Stimulated activated memory B cell treated with anti-CD40 and anti-IgM and Interleukin-4, amounts not matched to agents 10 μg/mL and 1 μg/mL and 100 μg/mL, for 72 hours (primary cell): ENCODE results near the gene CRTC1.

Experiments
- ATAC-seq: fragments of 150-1000 bp; cut with Tn5 transposase; 2 replicates; pipeline ENCODE4 v1.10.0; 2021
- H3K27ac Mint-ChIP-seq: one replicate; pipeline ENCODE4 v1.8.0; 2022; ENCODE audit warnings: mild to moderate bottlenecking, mixed read lengths
- H3K27me3 Mint-ChIP-seq: one replicate; pipeline ENCODE4 v1.8.0; 2022; ENCODE audit warnings: mixed read lengths
- H3K36me3 Mint-ChIP-seq: one replicate; pipeline ENCODE4 v1.8.0; 2022; ENCODE audit warnings: mixed read lengths
- H3K4me1 Mint-ChIP-seq: one replicate; pipeline ENCODE4 v1.8.0; 2022; ENCODE audit warnings: mixed read lengths
- H3K4me3 Mint-ChIP-seq: one replicate; pipeline ENCODE4 v1.8.0; 2022; ENCODE audit warnings: mild to moderate bottlenecking, moderate library complexity, mixed read lengths
- H3K9me3 Mint-ChIP-seq: one replicate; pipeline ENCODE4 v1.8.0; 2022; ENCODE audit warnings: mixed read lengths

Gene CRTC1

DNA sequence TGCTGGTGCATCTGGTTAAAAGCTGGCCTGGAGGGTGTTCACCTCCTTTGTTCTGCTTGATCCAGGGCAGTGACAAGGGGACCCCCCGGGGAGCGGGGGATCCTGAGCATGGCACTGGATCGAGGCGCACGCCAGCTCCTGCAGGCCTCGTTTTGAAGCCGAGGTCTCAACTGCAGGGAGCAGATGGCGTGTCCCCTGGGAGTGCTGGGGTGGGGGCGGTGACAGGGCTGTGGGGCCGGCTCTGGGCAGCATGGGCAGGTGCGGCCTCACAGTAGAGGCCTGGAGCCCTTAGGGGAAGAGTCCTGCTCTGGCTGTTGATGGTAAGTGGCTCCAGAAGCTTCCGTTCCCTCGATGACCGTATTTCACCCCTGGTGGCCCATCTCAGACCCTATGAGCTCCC lies 51.8 kb downstream of the CRTC1 start:
- Mint-ChIP-seq H3K27ac (no peak overlapping the region), H3K4me1 (peaks cover 8% of the 10 kb centered on the region), H3K36me3 (peaks cover 7% of the 10 kb centered on the region), H3K27me3 (no peaks in the 10 kb centered on the region), H3K9me3 (no peaks in the 10 kb centered on the region), H3K4me3 (no peak overlapping the region)
- no peak for ATAC-seq

GRCh38 chr19:18735752-18736151 lies 52.3 kb downstream of the CRTC1 start:
- Mint-ChIP-seq H3K27ac (no peak overlapping the region), H3K27me3 (no peaks in the 10 kb centered on the region), H3K9me3 (no peaks in the 10 kb centered on the region), H3K4me1 (peaks cover 8% of the 10 kb centered on the region), H3K36me3 (peaks cover 2% of the 10 kb centered on the region), H3K4me3 (no peak overlapping the region)
- no peak for ATAC-seq

- ATAC-seq = no peak
- no peak overlapping the region for H3K4me3 Mint-ChIP-seq
Measured at GRCh38 chr19:18736415-18737336, 53.2 kb downstream of the CRTC1 start.

DNA sequence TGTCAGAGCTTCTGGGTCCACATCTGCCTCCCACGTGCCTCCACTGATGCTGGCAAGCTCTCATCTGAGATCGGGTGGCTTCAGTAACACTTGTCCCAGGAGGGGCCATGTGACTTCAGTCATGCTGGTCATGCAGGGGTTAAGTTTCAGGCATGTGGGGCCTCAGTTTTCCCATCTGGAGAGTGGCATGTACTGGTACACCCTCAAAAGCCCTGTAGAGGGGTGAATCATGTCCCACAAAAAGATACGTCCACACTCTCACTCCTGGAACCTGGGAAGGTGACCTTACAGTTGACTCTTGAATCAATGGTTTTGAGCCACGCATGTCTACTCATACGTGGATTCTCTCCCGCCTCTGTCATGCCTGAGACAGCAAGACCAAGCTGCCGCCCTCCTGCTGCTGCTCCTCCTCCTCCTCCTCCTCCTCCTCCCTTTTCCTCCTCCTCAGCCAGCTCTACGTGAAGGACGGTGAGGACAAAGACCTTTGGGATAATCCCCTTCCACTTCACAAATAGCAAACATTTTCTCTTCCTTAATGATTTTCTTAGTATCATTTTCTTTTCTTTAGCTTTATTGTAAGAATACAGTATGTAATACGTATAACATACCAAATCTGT lies 54.0 kb downstream of the CRTC1 start:
- H3K4me1 Mint-ChIP-seq = peaks cover 2% of the 10 kb centered on the region
- no peak for ATAC-seq
- H3K27ac Mint-ChIP-seq = no peak overlapping the region
- H3K4me3 Mint-ChIP-seq = no peak overlapping the region
- H3K36me3 Mint-ChIP-seq = no peaks in the 10 kb centered on the region
- H3K27me3 Mint-ChIP-seq = no peaks in the 10 kb centered on the region
- H3K9me3 Mint-ChIP-seq = no peaks in the 10 kb centered on the region

More at GRCh38 chr19:18736415-18737336, 53.2 kb downstream of the CRTC1 start:
- Mint-ChIP-seq H3K9me3 (no peaks in the 10 kb centered on the region), H3K27ac (no peak overlapping the region), H3K4me1 (peaks cover 8% of the 10 kb centered on the region), H3K36me3 (no peaks in the 10 kb centered on the region), H3K27me3 (no peaks in the 10 kb centered on the region)

- H3K36me3 Mint-ChIP-seq = no peaks in the 10 kb centered on the region
- no peak for ATAC-seq
- H3K27ac Mint-ChIP-seq = no peak overlapping the region
- no peaks in the 10 kb centered on the region for H3K27me3 Mint-ChIP-seq
- H3K4me1 Mint-ChIP-seq = no peaks in the 10 kb centered on the region
- no peaks in the 10 kb centered on the region for H3K9me3 Mint-ChIP-seq
- H3K4me3 Mint-ChIP-seq = no peak overlapping the region
Measured at GRCh38 chr19:18737954-18738351, 54.5 kb downstream of the CRTC1 start.

- no peak for ATAC-seq
- Mint-ChIP-seq H3K4me1 (no peaks in the 10 kb centered on the region), H3K27me3 (no peaks in the 10 kb centered on the region), H3K9me3 (no peaks in the 10 kb centered on the region), H3K27ac (no peak overlapping the region), H3K36me3 (no peaks in the 10 kb centered on the region), H3K4me3 (no peak overlapping the region)
Measured at GRCh38 chr19:18738961-18739690, 55.6 kb downstream of the CRTC1 start.

- no peak for ATAC-seq
- Mint-ChIP-seq H3K4me3 (no peak overlapping the region), H3K9me3 (no peaks in the 10 kb centered on the region), H3K36me3 (no peaks in the 10 kb centered on the region), H3K4me1 (no peaks in the 10 kb centered on the region), H3K27ac (no peak overlapping the region), H3K27me3 (no peaks in the 10 kb centered on the region)
Measured at GRCh38 chr19:18741124-18742121, 57.9 kb downstream of the CRTC1 start.

- H3K4me1 Mint-ChIP-seq = no peaks in the 10 kb centered on the region
- no peaks in the 10 kb centered on the region for H3K27me3 Mint-ChIP-seq
- H3K36me3 Mint-ChIP-seq = no peaks in the 10 kb centered on the region
- no peak overlapping the region for H3K4me3 Mint-ChIP-seq
- ATAC-seq = no peak
- H3K9me3 Mint-ChIP-seq = no peaks in the 10 kb centered on the region
- H3K27ac Mint-ChIP-seq = no peak overlapping the region
Measured at GRCh38 chr19:18742324-18742723, 58.8 kb downstream of the CRTC1 start.

- H3K27ac Mint-ChIP-seq = no peak overlapping the region
- no peaks in the 10 kb centered on the region for H3K9me3 Mint-ChIP-seq
- H3K36me3 Mint-ChIP-seq = no peaks in the 10 kb centered on the region
- H3K4me1 Mint-ChIP-seq = no peaks in the 10 kb centered on the region
- no peak overlapping the region for H3K4me3 Mint-ChIP-seq
- H3K27me3 Mint-ChIP-seq = no peaks in the 10 kb centered on the region
- ATAC-seq = no peak
Measured at GRCh38 chr19:18742838-18743783, 59.6 kb downstream of the CRTC1 start.

DNA sequence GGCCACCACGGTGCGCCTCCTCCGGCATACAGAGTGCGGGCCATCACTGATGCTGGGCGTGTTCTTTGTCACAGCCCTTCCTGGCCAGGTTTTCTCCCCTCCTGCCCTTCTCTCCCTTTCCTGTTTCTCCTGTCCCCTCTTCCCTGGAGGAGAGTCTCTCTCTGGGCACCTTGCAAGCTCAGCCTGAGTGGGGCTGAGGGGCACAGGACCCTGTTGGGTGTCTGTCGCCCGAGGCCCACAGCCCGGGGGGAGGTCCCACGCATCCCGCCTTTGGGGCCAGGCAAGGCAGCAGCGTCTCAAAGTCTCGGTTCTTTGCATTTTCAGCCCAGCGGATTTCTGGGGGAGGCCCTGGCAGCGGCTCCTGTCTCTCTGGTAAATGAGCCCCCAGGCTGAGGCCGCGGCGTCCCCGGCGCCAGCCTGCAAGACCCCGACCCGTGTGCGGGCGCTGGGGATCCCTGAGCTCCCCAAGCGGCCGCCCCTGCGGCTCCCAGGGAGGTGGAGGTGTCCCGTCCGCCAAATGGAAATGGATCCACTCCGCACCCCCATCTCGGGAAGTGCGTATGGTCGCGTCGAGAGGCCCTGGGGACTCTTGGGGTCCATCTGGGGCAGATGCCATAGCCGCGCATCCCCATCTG lies 60.4 kb downstream of the CRTC1 start:
- no peak for ATAC-seq
- no peak overlapping the region for H3K4me3 Mint-ChIP-seq
- no peaks in the 10 kb centered on the region for H3K27me3 Mint-ChIP-seq
- no peaks in the 10 kb centered on the region for H3K4me1 Mint-ChIP-seq
- H3K27ac Mint-ChIP-seq = no peak overlapping the region
- H3K36me3 Mint-ChIP-seq = no peaks in the 10 kb centered on the region
- no peaks in the 10 kb centered on the region for H3K9me3 Mint-ChIP-seq

GRCh38 chr19:18745012-18745735 lies 61.7 kb downstream of the CRTC1 start:
- Mint-ChIP-seq H3K4me1 (no peaks in the 10 kb centered on the region), H3K36me3 (peaks cover 7% of the 10 kb centered on the region), H3K4me3 (no peak overlapping the region), H3K27ac (no peak overlapping the region), H3K9me3 (no peaks in the 10 kb centered on the region), H3K27me3 (no peaks in the 10 kb centered on the region)
- no peak for ATAC-seq

- ATAC-seq = no peak
- Mint-ChIP-seq H3K27ac (no peak overlapping the region), H3K36me3 (peaks cover 15% of the 10 kb centered on the region), H3K9me3 (no peaks in the 10 kb centered on the region), H3K4me3 (no peak overlapping the region), H3K27me3 (no peaks in the 10 kb centered on the region), H3K4me1 (no peaks in the 10 kb centered on the region)
Measured at GRCh38 chr19:18745931-18746330, 62.5 kb downstream of the CRTC1 start.
